GM19043 (cell line): ENCODE measurements around the gene PPP1R12B.
"Not testable (repeated sequence)": the region's sequence is repeated elsewhere in the genome, so short reads cannot be mapped to it uniquely, and the experiment has no call there.

Experiments used
- ATAC-seq: cut with Tn5 transposase; IDR thresholded peaks from one replicate; pipeline ENCODE4 v1.9.1; 2021; ENCODE audit warnings: low read depth; ENCODE audit not compliant: unreplicated experiment

PPP1R12B gene

DNA sequence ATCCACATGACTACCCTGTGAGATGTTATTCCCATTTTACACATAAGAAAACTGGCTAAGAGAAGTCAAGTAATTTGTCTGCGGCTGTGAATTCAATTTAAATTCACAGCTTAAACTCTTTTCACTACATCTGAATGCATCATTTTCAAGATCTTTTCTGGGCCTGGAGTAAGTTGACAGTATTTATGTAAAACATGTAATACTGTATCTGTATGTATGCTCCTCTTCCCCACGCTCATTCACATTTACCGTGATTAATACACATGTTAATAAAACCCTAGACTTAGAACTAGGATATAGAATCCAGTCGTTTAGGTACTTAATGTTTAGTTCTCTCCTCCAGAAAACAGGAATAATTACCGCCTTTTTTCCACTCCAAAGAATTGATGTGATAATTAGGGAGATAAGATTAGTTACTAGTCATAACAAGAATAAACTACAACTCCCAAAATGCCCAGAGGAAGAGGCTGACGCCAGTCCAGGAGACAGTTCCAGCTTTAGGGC is 442 bp upstream of the PPP1R12B start:
- ATAC-seq = no peak

DNA sequence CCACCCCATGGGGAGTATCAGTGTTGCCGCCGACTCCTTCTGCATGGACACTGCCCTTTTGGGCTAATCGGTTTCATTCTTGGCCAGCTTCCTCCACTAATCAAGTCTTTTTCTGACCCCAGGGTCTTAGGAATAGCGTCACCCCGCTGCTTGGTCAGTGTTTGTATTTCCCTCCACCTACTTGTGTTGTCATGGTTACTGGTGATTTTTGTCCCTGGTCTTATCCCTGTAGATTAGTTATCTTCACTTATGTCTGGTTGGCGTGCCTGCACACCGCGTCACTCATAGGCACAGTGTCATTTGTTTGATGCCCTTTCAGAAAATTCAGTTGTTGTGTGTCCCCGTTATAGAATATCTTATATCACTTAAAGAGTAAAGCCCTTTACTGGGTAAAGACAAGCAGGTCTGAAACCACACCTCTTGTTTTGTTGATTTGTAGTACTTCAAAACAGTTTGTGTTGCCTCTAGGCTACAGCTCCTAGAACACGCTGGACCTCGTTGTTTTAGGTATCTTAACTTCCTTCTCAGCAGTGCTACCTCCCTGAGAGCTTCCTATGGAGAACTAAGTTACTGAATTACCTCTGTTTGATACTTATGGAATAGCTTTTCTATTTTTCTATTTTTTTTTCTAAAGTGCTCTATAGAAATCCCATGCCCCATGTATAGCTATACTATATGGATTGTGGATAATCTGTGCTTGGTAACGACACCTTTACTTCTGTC is 868 bp downstream of the PPP1R12B start:
- ATAC-seq = no peak

DNA sequence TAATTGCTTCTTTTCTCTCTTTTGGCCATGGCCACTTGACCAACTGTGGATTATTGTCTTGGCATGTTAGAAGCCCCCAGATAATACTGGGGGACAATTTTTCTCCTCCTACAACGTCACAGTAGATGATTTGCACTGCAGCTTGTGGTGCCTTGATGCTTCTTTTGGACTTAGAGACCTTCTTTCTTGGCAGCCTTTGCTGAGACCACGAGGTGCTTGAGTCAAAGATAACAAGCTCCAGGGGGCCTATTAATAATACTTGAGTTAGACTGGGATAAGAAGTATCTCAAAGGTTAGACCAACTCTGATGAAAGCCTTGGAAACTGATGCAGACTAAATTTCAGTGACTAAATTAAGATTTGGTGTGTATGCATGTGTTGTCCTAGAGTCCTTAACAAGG is 3.2 kb downstream of the PPP1R12B start:
- ATAC-seq = no peak

DNA sequence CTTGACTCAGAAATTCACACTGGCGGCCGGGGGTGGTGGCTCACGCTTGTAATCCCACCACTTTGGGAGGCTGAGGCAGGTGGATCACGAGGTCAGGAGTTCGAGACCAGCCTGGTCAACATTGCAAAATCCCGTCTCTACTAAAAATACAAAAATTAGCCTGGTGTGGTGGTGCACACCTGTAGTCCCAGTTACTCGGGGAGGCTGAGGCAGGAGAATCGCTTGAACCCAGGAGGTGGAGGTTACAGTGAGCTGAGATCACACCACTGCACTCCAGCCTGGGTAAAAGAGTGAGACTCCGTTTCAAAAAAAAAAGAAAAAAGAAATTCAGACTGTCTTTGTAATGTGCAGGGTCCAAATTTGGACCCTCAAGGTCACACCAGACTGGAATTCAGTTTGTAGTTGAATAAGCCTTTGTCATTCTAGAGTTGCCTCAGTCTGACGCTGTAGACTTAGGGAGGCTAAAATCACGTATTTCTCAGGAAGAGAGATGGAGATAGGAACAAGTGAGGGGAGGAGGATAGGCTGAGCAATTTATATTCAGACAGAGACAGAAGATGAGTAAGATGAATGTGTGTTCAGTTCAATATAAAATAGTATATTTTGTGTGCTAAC is 4.2 kb downstream of the PPP1R12B start:
- not testable (repeated sequence) for ATAC-seq

DNA sequence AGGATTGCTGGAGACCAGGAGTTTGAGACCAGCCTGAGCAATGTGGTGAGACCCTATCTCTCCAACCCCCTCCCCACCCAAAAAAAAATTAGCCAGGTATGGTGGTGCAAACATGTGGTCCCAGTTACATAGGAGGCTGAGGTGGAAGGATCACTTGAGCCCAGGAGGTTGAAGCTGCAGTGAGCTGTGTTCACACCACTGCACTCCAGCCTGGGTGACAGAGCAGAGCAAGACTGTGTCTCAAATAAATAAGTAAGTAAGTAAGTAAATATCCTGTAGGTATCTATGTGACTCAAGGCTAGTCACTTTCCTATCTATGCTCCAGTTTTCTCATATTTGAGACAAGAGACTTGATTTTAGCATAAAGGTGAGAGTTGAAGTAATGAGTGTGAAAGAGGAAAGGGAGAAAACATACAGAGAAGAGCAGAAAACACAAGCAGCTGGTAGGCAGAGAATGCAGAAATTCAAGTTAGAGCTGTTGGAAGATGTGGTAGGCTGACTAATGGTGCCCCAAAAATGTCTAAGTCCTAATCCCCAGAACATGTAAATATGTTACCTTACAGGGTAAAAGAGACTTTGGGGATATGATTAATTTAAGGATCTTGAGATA is 7.5 kb downstream of the PPP1R12B start:
- no peak for ATAC-seq

DNA sequence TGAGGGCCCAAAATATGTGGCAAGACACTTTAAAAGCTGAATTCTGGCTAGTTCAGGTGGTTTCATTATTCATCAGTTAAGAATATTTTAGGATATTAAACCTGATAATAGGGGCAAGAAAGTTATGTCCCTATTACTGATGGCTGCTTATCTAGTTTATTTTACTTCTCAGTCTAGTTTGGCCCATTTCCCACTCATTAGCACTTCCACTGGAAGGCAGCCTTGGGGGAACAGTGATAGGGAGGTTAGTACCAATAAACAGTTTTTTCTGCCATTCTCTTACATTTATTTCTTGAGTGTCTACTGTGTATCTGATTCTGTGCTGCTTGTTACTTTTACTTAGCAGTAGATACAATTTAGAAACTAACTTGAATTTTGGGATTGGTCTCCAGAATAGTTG is 9.0 kb downstream of the PPP1R12B start:
- no peak for ATAC-seq

DNA sequence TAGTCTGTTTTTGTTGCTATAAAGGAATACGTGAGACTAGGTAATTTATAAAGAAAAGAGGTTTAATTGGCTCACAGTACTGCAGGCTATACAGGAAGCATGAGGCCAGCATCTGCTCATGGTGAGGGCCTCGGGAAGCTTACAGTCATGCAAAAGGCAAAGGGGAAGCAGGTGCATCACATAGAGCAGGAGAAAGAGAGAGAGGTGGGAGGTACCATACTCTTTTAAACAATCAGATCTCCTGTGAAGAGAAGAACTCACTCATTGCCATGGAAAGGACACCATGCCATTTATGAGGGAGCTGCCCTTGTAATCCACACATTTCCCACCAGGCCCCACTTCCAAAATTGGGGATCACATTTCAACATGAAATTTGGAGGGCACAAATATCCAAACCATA is 12.7 kb downstream of the PPP1R12B start:
- no peak for ATAC-seq

DNA sequence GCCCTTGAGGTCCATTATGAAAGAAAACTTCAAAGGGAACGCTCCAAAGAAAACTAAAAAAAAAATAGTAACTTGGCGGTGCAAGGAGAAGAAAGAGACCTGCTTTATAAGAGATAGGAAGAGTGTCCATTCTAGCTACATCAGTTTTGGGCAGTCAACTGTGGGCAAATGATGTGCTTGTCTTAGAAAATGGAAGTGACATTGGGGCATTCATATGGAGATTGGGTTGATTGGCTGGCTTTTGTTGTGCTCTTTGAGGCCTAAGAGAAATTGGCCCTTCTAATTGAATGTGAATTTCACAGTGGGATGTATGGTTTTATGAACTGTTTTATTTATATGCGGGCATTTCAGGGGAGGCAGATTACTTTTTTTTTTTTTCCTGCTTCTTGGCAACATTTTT is 13.2 kb downstream of the PPP1R12B start:
- ATAC-seq = no peak

DNA sequence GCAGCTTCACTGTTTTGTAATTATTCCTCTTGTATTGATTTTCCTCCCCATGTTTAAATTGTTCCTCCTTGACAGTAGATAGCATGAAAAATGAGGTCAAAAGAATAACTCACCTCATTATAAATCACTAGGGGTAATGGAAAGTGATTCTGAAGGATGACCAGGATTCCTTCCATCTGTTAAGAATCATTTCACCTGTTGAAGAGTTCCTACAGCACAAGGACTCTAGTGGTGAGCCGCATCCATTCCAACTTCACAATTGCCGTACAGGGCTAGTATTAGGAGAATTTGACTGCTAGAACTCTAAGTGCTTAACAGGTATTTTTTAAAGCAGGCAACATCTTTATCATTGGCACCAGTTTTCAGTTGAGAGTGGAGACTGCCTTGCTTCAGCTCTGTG is 13.7 kb downstream of the PPP1R12B start:
- no peak for ATAC-seq

DNA sequence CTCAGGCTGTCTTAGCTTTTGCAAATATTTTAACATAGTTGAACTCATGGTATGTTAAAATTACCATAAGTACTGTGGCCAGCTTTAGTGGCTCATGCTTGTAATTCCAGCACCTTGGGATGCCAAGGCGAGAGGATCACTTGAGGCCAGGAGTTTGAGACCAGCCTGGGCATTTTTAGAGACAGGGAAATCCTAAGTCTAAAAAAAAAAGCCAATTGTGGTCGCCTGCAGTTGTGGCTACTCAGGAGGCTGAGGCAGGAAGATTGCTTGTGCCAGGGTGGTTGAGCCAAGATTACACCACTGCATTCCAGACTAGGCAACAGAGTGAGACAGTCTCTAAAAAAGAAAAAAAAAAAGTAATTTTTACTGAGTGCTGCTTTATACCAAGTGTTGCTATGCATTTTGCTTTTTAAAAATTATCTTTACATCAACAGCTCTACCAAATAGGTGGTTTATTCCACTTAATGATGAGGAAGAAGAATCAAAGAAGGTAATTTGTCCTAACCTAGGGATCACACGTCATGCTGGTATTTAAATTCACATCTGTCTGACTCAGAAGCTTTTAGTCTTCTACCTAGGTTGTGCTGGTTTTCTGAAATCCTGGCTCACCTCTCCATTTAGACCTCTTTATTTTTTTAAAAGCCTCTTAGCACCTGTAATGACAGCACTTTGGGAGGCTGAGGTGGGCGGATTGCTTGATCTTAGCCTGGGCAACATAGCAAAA is 16.8 kb downstream of the PPP1R12B start:
- no peak for ATAC-seq

DNA sequence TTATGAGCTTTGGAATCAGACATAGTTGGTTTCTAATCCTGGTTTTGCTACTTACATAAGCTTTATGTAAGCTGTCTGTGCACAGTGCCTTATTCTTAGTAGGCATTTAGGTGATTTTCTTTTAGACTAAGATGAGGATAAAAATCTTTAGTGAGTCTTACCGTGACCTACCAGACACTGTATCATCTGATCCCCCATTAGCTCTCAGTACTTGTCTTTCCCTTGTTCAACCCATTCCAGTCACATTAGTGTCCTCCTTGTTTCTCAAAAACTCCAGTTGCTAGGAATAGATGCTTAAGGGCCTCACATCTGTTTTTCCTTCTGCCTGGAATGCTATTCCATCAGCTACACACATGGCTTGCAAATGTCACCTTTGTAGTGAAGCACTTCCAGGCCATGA is 18.8 kb downstream of the PPP1R12B start:
- ATAC-seq = no peak

DNA sequence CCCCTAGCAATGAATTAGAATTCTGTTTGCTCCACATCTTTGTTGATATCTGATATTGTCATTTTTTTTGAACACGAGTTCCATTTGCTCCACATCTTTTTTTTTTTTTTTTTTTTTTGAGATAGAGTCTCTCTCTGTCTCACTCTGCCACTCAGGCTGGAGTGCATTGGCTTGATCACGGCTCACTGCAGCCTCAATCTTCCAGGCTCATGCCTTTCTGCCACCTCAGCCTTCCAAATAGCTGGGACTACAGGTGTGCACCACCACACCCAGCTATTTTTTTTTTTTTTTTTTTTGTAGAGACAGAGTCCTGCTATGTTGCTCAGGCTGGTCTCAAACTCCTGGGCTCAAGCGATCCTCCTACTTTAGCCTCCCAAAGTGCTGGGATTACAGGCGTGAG is 22.4 kb downstream of the PPP1R12B start:
- ATAC-seq = not testable (repeated sequence)

DNA sequence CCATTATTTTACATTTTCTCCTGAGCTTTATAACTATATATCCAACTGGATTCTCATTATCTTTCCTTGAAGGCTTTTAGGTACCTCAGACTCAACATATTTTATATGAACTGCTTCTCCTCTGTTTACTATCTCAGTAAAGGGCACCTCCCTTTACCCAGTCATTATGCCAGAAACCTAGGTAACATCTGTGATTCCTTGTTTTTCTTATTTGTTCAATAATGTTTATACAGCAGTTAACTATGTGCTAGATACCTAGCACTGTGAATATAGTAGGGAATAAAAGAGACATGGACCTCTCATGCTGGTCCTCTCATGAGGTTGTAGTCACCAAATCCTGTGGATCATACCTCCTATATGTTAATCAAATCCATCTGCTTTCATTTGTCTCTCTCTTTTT is 25.6 kb downstream of the PPP1R12B start:
- no peak for ATAC-seq

DNA sequence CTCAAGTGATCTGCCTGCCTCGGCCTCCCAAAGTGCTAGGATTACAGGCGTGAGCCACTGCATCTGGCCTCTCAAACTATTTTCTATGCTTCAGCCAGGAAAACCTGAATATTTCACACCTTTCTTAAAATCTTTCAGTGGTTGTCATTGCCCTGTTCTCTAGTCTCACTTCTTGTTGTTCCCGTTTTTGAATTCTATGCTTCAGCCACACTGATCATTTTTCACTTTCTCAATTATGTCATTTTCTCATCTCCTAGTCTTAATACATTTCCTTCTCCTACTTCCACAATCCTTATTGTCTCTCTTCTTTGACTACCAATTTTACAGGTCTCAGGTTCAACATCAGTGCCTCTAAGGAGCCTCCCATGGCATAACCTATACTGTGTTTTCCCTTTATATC is 26.7 kb downstream of the PPP1R12B start:
- not testable (repeated sequence) for ATAC-seq

DNA sequence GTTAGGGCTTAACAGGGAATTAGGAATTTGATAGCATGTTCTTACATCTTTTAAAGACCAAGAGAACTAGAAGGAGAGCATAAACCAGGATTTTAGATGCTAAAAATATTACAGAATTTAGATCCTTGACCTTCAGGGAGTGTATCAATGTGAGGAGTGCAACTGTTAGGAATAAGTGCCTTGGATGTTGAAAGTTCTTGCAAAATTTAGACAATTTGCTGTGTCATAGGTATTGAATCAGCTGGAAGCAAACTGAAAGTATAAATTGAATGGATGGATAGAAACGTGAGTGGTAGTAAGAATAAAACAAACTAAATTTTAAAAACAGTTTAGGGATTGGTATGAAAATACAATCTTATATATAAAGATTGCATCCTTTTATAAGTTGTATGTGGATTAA is 27.7 kb downstream of the PPP1R12B start:
- no peak for ATAC-seq

DNA sequence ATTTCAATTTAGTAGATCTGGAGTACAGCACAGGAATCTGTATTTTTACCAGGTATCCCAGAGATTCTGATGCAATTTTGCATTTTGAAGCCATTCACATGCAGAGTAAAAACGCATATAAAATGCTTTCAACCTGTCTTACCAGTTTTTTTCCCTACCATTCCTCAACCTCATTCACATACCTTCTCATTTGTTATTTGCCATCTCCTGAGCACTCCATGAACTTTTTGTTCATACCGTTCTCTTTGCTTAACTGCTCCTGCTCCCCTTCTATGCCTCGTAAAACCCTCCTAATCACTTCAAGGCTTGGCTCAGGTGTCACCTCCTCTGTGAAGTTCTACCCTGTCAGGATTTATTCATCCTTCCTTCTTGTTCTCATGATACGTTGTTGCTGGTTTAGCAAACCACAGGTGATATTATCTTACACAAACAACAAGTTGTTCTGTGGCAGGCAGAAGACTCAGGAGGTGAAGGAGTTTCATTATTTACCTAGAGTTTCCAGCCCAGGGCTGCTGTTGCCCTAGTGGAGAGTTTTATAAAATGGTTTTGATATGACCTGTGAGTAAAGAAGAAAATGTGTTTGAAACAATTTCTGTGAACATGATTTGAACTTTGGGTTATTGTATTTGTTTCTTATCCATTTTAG is 31.5 kb downstream of the PPP1R12B start:
- not testable (repeated sequence) for ATAC-seq

DNA sequence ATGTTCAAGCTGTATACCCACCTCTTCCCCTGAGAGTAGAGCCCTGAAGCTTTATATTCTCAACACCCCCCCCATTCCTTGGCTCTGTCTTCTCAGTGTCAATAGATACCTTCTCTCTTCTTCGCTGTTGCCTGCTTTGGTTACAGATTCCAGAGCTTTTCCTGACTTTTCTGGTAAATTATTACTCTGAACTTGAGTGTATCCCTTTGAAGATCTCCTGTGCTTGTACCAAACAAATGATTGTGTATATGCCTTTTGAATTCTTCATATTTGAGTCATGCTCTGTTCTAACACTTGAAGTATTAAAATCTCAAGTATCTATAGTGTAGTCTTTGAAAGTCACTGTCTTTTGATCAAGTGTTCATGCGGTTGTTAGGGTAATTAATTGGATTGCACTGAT is 32.0 kb downstream of the PPP1R12B start:
- ATAC-seq = not testable (repeated sequence)

DNA sequence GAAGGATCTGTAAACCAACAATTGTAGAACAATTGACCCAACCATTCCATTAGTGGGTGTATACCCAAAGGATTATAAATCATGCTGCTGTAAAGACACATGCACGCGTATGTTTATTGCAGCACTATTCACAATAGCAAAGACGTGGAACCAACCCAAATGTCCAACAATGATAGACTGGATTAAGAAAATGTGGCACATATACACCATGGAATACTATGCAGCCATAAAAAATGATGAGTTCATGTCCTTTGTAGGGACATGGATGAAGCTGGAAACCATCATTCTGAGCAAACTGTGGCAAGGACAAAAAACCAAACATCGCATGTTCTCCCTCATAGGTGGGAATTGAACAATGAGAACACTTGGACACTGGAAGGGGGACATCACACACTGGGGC is 33.4 kb downstream of the PPP1R12B start:
- not testable (repeated sequence) for ATAC-seq

DNA sequence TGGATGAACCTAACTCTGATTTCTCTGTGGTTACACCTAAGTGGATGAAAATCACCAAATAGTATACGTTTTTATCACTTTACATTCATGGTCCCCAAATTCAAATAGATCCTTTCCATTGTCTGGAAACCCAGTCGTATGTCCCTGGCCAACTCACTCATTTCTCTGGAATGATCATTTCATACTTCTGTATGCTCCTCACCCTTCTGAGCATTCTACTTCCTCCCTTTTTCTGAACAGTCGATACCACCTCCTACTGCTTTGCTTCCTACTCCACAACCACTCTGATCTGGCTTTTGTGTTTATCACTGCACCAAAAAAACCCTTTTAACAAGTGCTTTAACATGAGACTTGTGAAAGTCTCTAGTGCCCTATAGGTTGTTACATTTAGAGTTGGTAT is 47.3 kb downstream of the PPP1R12B start:
- ATAC-seq = not testable (repeated sequence)

DNA sequence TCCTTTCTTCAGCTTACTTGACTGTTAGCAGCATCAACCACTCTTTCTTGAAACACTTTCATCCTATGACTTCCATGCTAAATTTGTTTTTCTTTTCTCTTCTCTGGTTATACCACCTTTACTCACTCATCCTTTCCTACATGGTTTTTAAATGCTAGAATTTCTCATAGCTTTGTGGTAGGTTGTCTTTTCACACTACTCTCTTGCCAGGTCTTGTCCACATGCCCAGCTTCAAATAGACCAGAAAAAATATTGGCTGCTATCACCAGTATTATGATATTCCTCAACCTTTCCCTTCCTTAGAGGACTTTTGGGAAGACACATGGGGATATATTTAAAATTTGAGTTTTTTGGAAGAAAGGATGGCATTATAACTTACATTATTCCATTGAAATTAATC is 48.8 kb downstream of the PPP1R12B start:
- ATAC-seq = no peak

DNA sequence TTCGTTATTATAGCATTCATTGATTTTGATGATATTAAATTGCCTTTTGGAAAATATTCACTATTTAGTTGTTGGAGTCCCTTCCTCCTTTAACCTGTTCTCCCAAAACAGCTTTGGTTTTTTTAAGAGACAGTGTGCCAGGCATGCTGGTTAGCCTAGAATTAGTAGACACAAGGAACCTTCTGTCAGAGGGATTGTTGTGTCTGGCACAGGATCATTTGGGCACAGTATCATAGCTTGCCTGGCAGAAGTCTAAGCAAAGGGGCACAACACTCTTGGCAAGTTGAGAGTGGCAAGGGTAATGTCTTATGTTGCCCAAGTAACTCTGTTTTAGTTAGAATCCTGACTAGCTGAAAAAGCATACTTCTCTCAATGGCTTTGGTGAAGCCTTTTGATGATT is 49.9 kb downstream of the PPP1R12B start:
- ATAC-seq = not testable (repeated sequence)
